SK-N-DZ (cell line): Measurements from ENCODE around the gene CPXM1.
A peak's percentile ranks its signal among the peaks of the same experiment; 100 is the strongest.
"Not testable (repeated sequence)": the region's sequence is repeated elsewhere in the genome, so short reads cannot be mapped to it uniquely, and the experiment has no call there.

Experiments
- DNase-seq: peaks from one replicate; pipeline ENCODE4 v3.0.0-alpha.2; 2015; ENCODE audit warnings: low spot score

The CPXM1 gene

GRCh38 chr20:2801286-2801728 lies 880 bp upstream of the CPXM1 start:
- DNase-seq, result no peak

- DNase-seq, result peak; percentile 48
These were observed 523 bp downstream of the CPXM1 start for GRCh38 chr20:2799688-2800520.

GRCh38 chr20:2799271-2799670 lies 1.2 kb downstream of the CPXM1 start:
- no peak for DNase-seq

GRCh38 chr20:2798814-2799213 lies 1.6 kb downstream of the CPXM1 start:
- peak; percentile 48 for DNase-seq

GRCh38 chr20:2798095-2798805 lies 2.2 kb downstream of the CPXM1 start:
- no peak for DNase-seq

GRCh38 chr20:2797136-2797983 lies 3.1 kb downstream of the CPXM1 start:
- no peak for DNase-seq

- no peak for DNase-seq
These were observed 4.3 kb downstream of the CPXM1 start for GRCh38 chr20:2796011-2796660.

- no peak for DNase-seq
These were observed 5.0 kb downstream of the CPXM1 start for GRCh38 chr20:2795451-2795850.

- DNase-seq, result no peak
These were observed 5.5 kb downstream of the CPXM1 start for GRCh38 chr20:2794866-2795447.

- no peak for DNase-seq
These were observed 6.2 kb downstream of the CPXM1 start for GRCh38 chr20:2794202-2794748.

GRCh38 chr20:2793471-2793870 lies 7.0 kb downstream of the CPXM1 start:
- no peak for DNase-seq

- DNase-seq, result no peak
These were observed 16.4 kb downstream of the CPXM1 start for GRCh38 chr20:2783908-2784566.

- no peak for DNase-seq
These were observed 19.5 kb downstream of the CPXM1 start for GRCh38 chr20:2780948-2781347.

GRCh38 chr20:2778602-2779321 lies 21.7 kb downstream of the CPXM1 start:
- DNase-seq, result no peak

GRCh38 chr20:2775139-2775538 lies 25.3 kb downstream of the CPXM1 start:
- DNase-seq, result no peak

GRCh38 chr20:2773812-2774211 lies 26.6 kb downstream of the CPXM1 start:
- no peak for DNase-seq

GRCh38 chr20:2771631-2772080 lies 28.8 kb downstream of the CPXM1 start:
- no peak for DNase-seq

- DNase-seq, result not testable (repeated sequence)
These were observed 30.3 kb downstream of the CPXM1 start for GRCh38 chr20:2770091-2770490.

GRCh38 chr20:2768632-2769015 lies 31.8 kb downstream of the CPXM1 start:
- no peak for DNase-seq
